Endodermal cell (in vitro differentiated cells): Measurements from ENCODE around the gene LRRK1. TPM values are rescaled to one million over a fixed set of nuclear protein-coding genes. Genes with fewer than 3 reads are reported as not detected.

ENCODE experiments used
- DNase-seq: peaks from one replicate; pipeline ENCODE4 v3.0.0-alpha.2; 2017
- H3K27ac ChIP-seq: 2 replicates; pipeline ENCODE4 v1.5.1; 2013; ENCODE audit warnings: mild to moderate bottlenecking, low read depth, low read length, moderate library complexity
- H3K27me3 ChIP-seq: 2 replicates; pipeline ENCODE4 v1.6.1; 2013; ENCODE audit warnings: mild to moderate bottlenecking, low read length, moderate library complexity; ENCODE audit not compliant: insufficient read depth, control insufficient read depth, poor library complexity, severe bottlenecking
- H3K36me3 ChIP-seq: 2 replicates; pipeline ENCODE4 v1.7.0; 2013; ENCODE audit warnings: mild to moderate bottlenecking, low read length, moderate library complexity; ENCODE audit not compliant: control insufficient read depth, insufficient read depth
- H3K4me1 ChIP-seq: one replicate; pipeline ENCODE4 v1.7.0; 2013; ENCODE audit warnings: low read length; ENCODE audit not compliant: control insufficient read depth, insufficient read depth
- H3K4me3 ChIP-seq: 2 replicates; pipeline ENCODE4 v1.5.1; 2013; ENCODE audit warnings: mild to moderate bottlenecking, low read length, moderate library complexity
- H3K9ac ChIP-seq: 2 replicates; pipeline ENCODE4 v1.6.1; 2013; ENCODE audit warnings: mild to moderate bottlenecking, low read length, moderate library complexity; ENCODE audit not compliant: poor library complexity, severe bottlenecking; ENCODE audit errors: extremely low read depth
- H3K9me3 ChIP-seq: 2 replicates; pipeline ENCODE4 v1.6.1; 2013; ENCODE audit warnings: mild to moderate bottlenecking, low read length, moderate library complexity; ENCODE audit not compliant: control insufficient read depth
- H3K27ac Mint-ChIP-seq: 2 replicates; pipeline ENCODE4 v1.8.0; 2020; ENCODE audit warnings: mixed read lengths
- H3K27me3 Mint-ChIP-seq: 2 replicates; pipeline ENCODE4 v1.8.0; 2021; ENCODE audit warnings: mild to moderate bottlenecking, mixed read lengths; ENCODE audit not compliant: insufficient read depth
- H3K36me3 Mint-ChIP-seq: 2 replicates; pipeline ENCODE4 v1.8.0; 2020; ENCODE audit warnings: low read depth, mixed read lengths
- H3K4me1 Mint-ChIP-seq: 2 replicates; pipeline ENCODE4 v1.8.0; 2020; ENCODE audit warnings: mixed read lengths
- H3K4me3 Mint-ChIP-seq: 2 replicates; pipeline ENCODE4 v1.8.0; 2020; ENCODE audit warnings: mild to moderate bottlenecking, moderate library complexity, mixed read lengths
- H3K9me3 Mint-ChIP-seq: 2 replicates; pipeline ENCODE4 v1.8.0; 2020; ENCODE audit warnings: mild to moderate bottlenecking, mixed read lengths
- CTCF ChIP-seq: fragments of 200-600 bp; sonication (generic); conservative IDR thresholded peaks from 2 replicates; pipeline ENCODE4 v1.5.0; 2021; ENCODE audit warnings: antibody characterized with exemption, mild to moderate bottlenecking
- WGBS, 2 experiments: methylation state at CpG; one replicate each; pipeline versions ENCODE4 v1.1.5 to v1.1.7; 2013; ENCODE audit warnings: missing lambda C conversion rate in 2 of 2, mixed read lengths in 1 of 2; ENCODE audit not compliant: insufficient coverage in 1 of 2, insufficient read length in 1 of 2; 5-methylcytosine and 5-hydroxymethylcytosine counted together
- total RNA-seq, 2 donors: library from RNA; stranded (reverse); fragmentation: NEBNext Ultra II Directional in 1 of 2; extraction: Animal tissue kit (Norgen Biotek cat#: 25700) in 1 of 2; gene quantifications; 2 replicates in 1 of 2; 3 replicates in 1 of 2; pipeline ENCODE4 v1.2.1, GENCODE V29; 2021

The LRRK1 gene
- total RNA-seq, 2 donors from 2014 or later, result 2.7 to 5.1 TPM

- Mint-ChIP-seq H3K9me3 (peaks cover 20% of the 10 kb centered on the region), H3K4me1 (no peaks in the 10 kb centered on the region), H3K4me3 (no peak overlapping the region), H3K36me3 (no peaks in the 10 kb centered on the region), H3K27me3 (no peaks in the 10 kb centered on the region), H3K27ac (no peak overlapping the region)
- TF ChIP-seq CTCF, result no peak
- no peak overlapping the region for H3K4me3 ChIP-seq
- H3K36me3 ChIP-seq, result no peaks in the 10 kb centered on the region
- no peak for DNase-seq
- H3K27ac ChIP-seq, result no peak overlapping the region
- 89 to 97% methylated on average over 3 to 5 of the region's 5 CpGs for WGBS, 2 experiments
- no peaks in the 10 kb centered on the region for H3K27me3 ChIP-seq
- no peak overlapping the region for H3K9ac ChIP-seq
- H3K9me3 ChIP-seq, result peaks cover 12% of the 10 kb centered on the region
- H3K4me1 ChIP-seq, result no peaks in the 10 kb centered on the region
Observed at GRCh38 chr15:101001796-101002195, 82.6 kb downstream of the LRRK1 start.

DNA sequence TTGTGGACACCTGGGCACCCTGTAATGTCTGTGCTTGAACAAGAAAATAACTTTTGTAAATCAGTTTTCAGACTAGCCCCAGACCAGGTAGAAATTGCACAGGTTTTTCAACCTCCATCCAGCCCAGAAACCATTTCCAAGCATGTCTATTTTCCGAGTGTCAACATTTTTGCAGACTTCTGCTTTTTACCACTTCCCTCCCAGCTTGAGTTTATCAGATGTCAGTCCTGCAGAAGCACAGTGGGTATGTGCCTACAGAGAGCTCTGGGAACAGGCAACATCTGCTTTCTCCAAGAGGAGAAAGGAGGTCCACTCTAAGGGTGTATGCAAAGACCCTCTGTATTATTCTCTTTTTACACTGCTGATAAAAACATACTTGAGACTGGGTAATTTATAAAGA is 83.9 kb downstream of the LRRK1 start:
- Mint-ChIP-seq H3K4me1 (peaks cover under 1% of the 10 kb centered on the region), H3K4me3 (no peak overlapping the region), H3K27me3 (peaks cover 7% of the 10 kb centered on the region), H3K9me3 (peaks cover 20% of the 10 kb centered on the region), H3K36me3 (no peaks in the 10 kb centered on the region), H3K27ac (no peak overlapping the region)
- 76% methylated on average over 1 of the region's 1 CpG; no CpG with 5 or more reads in 1 of the 2 experiments for WGBS, 2 experiments
- Histone ChIP-seq H3K27ac (no peak overlapping the region), H3K9ac (no peak overlapping the region), H3K27me3 (peaks cover 8% of the 10 kb centered on the region), H3K9me3 (peaks cover 12% of the 10 kb centered on the region), H3K4me3 (no peak overlapping the region), H3K4me1 (no peaks in the 10 kb centered on the region), H3K36me3 (no peaks in the 10 kb centered on the region)
- no peak for TF ChIP-seq CTCF
- DNase-seq, result no peak

GRCh38 chr15:101003706-101004105 is 84.5 kb downstream of the LRRK1 start:
- Histone ChIP-seq H3K36me3 (no peaks in the 10 kb centered on the region), H3K27me3 (peaks cover 8% of the 10 kb centered on the region), H3K4me3 (no peak overlapping the region), H3K9me3 (peaks cover 12% of the 10 kb centered on the region), H3K4me1 (no peaks in the 10 kb centered on the region), H3K27ac (no peak overlapping the region), H3K9ac (no peak overlapping the region)
- TF ChIP-seq CTCF, result no peak
- Mint-ChIP-seq H3K4me3 (no peak overlapping the region), H3K36me3 (no peaks in the 10 kb centered on the region), H3K27me3 (peaks cover 10% of the 10 kb centered on the region), H3K4me1 (peaks cover 5% of the 10 kb centered on the region), H3K9me3 (peaks cover 20% of the 10 kb centered on the region), H3K27ac (no peak overlapping the region)
- WGBS, 2 experiments, result 89 to 92% methylated on average over 3 to 4 of the region's 4 CpGs
- peak; percentile 32 for DNase-seq
